HG03460 (cell line): Measurements from ENCODE around the gene C4B.
"Not testable (repeated sequence)": the region's sequence is repeated elsewhere in the genome, so short reads cannot be mapped to it uniquely, and the experiment has no call there.

Experiments
- ATAC-seq: cut with Tn5 transposase; IDR thresholded peaks from one replicate; pipeline ENCODE4 v1.9.1; 2021; ENCODE audit not compliant: unreplicated experiment

Gene C4B

DNA sequence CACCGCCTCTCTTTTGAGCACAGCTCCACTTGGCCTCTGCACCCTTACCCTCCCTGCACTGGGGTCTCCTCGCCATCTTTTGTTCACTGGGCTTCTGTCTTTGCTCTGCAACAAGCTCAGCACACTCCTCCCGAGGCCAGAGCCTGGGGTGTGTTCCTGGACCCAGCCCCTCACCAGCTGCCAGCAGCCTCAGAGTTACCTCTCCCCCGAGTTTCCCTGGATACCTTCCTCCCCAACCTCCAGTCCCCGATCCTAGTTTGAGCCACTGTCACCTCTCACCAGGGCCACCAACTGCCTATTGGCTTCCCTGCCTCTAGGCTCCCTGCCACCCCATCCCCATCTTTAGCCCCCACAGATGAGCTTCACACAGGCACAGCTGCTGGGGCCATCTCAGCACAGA, 36.0 kb downstream of the C4B start:
- ATAC-seq = no peak

DNA sequence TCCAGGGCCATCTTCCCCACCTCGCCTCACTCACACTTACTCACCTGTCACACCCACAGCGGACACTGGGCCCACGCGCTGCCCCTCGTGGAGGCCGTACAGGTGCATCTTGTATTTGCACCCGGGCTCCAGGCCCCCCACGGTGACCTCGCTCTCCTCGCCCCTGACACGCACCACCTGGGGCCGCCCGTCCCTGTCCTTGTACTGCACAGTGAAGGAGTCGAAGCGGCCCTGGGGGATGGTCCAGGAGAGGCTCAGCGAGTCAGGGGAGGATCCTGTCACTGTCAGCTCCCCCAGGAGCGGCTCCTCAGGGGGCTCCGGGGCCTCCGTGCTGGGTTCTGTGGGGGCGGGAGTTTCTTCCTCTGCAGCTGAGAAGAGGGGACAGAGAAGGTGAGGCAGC, 38.0 kb downstream of the C4B start:
- not testable (repeated sequence) for ATAC-seq

DNA sequence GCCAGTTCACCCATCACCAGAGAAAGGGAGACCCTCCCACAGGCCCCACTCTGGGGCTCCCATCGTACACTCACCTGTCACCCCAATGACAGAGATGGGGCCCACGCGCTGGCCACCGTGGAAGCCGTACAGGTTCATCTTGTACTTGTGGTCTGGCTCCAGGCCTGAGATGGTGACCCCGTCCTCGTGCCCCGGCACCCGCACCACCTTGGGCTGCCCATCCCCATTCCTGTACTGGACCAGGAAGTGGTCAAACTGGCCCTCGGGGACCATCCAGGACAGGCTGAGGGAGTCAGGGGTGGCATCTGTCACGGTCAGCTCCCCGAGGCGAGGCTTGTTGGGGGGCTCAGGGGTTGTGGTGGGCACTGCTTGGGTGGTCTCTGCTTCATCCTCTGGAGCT, 38.7 kb downstream of the C4B start:
- ATAC-seq = not testable (repeated sequence)

DNA sequence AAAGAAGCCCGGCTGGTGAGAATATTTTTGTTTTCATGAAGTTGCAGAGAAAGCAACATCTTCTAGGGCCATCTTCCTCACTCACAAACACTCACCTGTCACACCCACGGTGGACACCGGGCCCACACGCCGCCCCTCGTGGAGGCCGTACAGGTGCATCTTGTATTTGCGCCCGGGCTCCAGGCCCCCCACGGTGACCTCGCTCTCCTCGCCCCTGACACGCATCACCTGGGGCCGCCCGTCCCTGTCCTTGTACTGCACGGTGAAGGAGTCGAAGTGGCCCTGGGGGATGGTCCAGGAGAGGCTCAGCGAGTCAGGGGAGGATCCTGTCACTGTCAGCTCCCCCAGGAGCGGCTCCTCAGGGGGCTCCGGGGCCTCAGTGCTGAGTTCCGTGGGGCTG, 41.2 kb downstream of the C4B start:
- not testable (repeated sequence) for ATAC-seq

DNA sequence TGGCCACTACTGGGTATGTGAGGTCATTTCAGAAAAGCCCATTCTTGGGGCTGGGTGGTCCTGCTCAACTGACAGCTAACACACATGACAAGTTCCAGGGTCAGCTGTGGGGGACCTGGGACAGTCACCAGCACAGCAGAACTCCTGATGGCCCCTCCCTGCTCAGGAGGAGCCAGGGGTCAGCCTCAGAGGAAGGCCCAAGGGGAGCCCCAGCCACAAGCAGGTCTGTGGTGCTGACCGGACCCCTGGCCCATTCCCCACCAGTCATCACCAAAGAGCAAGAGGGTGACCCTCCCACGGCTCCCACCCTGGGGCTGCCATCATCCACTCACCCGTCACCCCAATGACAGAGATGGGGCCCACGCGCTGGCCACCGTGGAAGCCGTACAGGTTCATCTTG, 41.7 kb downstream of the C4B start:
- no peak for ATAC-seq

DNA sequence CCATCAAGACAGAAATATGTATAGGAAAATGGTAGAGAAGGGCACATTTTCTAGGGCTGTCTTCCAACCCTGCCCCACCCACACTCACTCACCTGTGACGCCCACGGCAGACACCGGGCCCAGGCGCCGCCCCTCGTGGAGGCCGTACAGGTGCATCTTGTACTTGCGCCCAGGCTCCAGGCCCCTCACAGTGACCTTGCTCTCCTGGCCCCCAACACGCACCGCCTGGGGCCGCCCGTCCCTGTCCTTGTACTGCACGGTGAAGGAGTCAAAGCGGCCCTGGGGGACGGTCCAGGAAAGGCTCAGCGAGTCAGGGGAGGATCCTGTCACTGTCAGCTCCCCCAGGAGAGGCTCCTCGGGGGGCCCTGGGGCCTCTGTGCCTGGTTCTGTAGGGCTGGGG, 43.4 kb downstream of the C4B start:
- ATAC-seq = no peak

DNA sequence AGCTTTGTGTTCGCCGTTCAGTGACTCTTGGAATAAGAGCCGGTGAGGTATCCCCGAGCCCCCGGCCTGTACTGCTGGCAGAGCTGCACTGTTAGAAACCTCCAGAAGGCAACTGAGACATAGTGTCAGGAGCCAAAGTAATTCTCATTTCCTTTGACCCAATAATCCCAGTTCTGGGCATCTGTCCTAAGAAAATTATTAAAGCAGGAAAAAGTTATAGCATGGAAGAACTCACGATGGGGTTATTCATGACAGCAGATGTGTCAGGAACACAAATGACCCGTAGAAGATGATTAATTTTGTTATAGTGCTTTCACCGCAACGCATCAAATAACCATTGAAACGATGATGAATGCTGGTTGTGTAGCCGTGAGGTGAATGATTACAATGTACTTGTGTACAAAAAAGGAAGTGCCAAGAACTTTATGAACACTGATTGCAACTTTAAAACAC, 43.9 kb downstream of the C4B start:
- ATAC-seq = no peak

DNA sequence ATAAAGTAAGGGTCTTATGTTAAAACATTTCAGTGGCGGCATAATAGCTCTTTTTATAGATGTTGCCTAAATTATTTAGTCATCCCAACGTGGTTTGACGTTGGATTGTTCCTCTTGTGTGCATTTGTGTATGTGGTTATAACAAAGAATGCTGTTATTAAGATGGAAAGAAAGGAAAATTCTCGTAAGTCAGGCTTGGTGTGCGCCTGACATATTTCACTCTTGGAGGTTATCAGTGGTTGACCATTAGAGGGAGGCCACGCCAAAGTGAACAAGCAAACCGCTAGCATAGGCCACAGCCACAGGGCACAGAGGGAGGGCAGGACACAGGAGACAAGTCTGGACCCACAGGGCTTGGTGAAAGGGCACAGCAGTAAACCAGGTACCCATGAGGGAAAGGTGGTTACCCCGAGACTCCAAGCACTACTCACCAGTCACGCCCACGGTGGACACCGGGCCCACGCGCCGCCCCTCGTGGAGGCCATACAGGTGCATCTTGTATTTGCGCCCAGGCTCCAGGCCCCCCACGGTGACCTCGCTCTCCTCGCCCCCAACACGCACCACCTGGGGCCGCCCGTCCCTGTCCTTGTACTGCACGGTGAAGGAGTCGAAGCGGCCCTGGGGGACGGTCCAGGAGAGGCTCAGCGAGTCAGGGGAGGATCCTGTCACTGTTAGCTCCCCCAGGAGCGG, 46.5 kb downstream of the C4B start:
- ATAC-seq = no peak

DNA sequence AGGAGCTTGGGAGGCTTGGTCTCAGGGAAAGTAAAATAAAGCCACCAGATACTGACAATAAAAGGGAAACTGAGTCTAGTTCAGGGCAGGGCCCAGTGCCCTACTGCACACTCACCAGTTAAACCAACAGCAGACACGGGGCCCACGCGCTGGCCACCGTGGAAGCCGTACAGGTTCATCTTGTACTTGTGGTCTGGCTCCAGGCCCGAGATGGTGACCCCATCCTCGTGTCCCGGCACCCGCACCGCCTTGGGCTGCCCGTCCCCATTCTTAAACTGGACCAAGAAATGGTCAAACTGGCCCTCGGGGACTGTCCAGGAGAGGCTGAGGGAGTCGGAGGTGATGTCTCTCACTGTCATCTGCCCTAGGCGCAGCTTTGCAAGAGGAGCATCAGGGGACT, 50.1 kb downstream of the C4B start:
- no peak for ATAC-seq

DNA sequence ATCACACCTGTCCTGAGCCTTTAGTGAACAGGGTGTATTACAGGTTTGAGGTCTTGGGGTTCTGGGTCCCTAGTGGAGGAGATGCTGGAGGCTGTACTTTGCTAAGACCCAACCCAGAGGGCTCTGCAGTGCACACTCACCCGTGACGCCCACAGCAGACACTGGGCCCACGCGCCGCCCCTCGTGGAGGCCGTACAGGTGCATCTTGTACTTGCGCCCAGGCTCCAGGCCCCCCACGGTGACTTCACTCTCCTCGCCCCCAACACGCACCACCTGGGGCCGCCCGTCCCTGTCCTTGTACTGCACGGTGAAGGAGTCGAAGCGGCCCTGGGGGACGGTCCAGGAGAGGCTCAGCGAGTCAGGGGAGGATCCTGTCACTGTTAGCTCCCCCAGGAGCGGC, 52.9 kb downstream of the C4B start:
- ATAC-seq = not testable (repeated sequence)

DNA sequence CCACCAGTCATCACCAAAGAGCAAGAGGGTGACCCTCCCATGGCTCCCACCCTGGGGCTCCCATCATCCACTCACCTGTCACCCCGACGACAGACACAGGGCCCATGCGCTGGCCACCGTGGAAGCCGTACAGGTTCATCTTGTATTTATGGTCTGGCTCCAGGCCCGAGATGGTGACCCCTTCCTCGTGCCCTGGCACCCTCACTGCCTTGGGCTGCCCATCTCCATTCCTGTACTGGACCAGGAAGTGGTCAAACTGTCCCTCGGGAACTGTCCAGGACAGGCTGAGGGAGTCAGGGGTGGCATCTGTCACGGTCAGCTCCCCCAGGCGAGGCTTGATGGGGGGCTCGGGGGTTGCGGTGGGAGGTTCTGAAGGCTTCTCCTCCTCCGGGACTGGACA, 53.7 kb downstream of the C4B start:
- ATAC-seq = not testable (repeated sequence)

DNA sequence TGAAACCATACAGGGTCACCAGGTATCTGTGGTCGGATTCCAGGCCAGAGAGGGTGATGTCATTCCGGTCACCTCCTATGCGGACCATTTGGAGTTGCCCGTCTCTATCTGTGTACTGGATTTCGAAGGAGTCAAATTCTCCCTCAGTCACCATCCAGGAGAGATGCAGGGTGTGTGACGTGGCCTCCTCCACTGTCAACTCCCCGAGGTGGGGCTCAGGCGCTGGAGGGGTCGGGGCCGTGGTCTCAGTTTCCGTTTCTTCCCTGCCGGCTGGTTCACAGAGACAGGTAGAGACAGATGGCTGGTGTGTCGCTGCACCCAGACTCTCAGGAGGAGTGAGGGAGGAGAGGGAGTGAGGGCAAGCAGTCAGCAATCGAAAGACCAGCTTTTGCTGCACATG, 54.3 kb downstream of the C4B start:
- ATAC-seq = no peak

DNA sequence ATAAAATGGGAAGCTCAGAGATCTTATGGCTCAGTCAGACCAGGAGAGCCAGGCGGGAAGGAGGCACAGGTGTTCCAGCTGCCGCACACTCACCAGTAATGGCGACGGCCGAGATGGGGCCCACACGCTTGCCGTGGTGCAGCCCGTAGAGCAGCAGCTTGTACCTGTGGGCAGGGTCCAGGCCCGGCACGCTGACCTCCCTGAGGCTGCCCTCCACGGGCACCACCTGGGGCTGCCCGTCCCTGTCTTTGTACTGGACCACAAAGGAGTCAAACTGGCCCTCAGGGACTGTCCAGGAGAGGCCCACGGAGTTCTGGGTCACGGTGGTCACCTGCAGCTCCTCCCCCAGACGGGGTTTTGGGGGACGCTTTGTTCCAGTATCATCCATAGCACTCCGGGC, 54.9 kb downstream of the C4B start:
- ATAC-seq = no peak

DNA sequence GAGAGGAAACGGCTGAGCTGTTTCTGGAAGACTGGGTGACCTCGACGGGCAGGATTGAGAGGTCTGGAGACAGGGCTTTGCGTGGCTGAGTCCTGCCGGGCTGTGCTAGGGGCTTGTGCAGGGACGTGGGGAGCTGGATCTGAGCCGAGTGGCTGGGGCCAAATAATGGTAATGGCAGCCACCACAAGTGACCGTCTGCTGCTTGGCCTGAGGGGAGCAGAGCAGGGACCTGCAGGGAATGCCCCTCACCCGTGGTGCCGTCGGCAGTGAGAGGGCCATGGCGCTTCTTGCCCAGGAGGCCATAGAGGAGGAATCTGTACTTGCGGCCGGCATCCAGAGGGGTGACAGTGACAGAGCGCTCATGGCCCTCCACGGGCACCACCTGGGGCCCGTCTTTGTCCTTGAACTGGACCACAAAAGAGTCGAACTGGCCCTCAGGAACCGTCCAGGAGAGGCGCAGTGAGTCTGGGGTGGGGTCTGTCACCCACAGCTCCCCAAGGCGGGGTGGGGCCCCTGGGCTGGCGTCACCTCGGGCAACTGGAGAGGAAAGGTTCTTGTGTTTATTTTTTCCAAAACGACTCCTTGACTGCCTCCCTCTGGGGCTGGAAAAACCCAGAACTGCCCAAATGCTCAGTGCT, 55.4 kb downstream of the C4B start:
- no peak for ATAC-seq

DNA sequence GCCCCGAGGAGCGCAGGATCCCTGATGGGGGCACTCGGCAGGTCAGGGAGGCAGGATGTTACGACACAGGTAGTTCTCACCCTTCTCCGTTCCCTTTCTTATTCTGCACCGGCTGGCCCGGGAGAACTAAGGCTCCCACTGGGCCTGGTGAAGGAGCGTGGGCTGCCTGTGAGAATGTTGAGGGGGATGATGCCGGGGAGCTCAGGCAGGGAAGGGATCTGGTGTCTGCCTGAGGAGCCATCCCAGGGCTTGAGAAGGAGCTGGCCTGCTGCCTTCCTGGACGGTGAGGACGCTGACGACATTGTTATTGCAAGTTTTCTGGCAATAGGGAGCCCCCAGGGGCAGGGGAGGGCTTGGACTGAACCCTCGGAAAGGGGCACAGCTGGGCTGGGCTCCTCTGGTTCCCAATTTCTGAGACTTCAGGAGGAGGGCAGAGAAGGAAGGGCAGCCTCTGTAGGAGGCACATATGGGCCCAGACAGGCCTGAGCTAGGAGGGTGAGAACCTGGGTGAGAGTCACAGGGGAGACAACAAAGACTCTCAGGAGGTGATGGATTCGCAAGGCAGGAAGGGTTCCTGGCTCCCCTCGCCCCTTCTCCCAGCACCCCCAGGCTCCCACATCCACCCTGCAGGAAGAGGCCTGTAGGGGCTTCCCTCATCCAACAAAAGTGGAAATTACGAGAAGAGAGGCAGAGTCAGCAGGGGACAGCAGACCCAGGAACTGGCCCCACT, 56.4 kb downstream of the C4B start:
- no peak for ATAC-seq

DNA sequence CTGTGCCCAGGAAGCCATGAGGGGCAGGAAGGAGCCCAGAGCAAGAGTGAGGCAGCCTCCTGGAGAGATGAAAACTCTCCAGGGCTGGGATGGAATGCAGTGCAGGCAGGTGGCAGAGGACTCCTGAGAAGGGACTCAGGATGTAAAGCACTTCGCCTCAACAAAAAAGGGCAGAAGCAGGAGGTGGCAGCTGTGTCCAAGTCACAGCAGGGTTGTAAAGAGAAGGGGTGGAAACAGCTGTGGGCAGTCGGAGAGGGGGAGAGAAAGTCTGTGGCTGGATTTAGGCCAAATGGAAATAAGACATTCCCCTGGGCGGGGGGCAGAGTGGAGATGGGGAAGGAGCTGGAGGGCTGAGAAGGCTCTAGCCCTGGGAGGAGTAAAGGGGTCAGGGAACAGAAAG, 58.5 kb downstream of the C4B start:
- no peak for ATAC-seq

DNA sequence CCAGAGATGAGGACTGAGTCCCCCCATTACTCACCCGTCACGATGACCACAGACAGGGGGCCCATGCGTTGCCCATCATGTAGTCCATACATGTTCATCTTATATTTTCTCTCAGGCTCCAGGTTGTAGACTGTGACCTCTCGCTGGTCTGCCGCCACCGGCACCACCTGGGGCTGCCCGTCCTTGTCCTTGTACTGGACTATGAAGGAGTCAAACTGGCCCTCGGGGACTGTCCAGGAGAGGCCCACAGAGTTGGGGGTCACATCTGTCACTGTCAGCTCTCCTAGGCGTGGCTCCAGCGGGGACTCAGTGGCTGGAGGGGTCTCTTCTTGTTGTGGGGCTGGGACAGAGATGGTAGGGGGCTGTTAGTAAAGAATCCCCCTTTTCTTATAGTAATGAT, 59.0 kb downstream of the C4B start:
- ATAC-seq = no peak

DNA sequence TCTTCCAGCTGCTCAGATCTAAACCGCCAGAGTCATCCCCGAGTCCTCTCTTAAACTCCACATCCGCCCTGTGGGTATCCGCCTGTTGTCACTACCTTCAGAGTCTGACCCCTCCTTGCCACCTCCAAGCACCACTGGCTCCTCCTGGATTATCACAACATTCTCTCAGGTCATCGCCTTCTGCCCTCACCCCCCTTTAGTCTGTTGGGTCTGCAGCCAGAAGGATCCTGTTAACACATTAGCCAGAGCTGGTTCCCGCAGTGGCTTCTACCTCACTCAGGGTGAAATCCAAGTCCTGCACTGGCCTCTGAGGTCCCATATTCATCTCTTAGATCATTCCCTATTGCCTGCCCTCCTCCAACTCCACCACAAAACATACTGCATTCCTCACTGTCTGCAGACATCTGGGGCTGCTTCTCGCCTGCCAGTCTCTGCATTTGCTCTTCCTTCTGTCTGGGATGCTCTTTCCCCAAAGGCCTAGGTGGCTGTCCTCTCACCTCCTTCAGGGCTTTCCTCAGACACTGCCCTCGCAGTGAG, 60.5 kb downstream of the C4B start:
- no peak for ATAC-seq

DNA sequence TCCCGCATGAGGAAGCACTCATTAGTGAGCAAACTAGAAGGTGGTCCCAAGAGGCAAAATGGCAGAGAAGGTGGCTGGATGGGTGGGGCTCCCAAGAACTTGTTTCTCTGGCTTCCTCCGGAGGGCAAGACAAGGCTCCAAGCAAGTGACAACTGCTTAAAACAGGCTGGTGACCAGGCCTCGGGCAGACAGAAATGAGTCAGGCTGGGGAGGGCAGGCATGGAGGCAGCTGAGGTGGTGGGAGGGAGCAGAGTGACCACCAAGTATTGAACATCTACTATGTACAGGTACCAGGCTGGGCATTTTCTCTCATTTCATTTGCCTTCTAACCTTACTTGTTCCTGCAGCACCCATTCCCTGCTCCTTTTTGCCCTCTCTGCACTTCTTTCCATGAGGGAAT, 61.2 kb downstream of the C4B start:
- ATAC-seq = no peak

DNA sequence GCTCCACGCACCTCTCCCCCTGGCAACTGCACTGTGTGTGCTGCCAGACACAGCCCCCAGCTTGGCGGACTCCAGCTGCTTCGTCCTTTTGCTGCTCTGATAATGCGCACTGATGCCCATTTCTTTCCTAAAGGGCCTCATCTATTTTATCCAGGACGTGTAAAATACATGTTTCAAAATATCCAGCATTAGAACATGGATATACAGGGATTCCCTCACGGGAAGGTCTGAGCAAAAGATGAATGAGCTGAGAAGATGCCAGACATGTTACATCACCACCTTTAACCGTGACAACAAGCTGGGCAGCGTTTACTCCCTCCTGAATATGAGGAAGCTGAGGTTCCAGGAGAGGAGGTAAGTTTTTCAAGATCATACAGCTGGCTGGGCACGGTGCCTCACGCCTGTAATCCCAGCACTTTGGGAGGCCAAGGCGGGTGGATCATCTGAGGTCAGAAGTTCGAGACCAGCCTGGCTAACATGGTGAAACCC, 61.8 kb downstream of the C4B start:
- no peak for ATAC-seq

DNA sequence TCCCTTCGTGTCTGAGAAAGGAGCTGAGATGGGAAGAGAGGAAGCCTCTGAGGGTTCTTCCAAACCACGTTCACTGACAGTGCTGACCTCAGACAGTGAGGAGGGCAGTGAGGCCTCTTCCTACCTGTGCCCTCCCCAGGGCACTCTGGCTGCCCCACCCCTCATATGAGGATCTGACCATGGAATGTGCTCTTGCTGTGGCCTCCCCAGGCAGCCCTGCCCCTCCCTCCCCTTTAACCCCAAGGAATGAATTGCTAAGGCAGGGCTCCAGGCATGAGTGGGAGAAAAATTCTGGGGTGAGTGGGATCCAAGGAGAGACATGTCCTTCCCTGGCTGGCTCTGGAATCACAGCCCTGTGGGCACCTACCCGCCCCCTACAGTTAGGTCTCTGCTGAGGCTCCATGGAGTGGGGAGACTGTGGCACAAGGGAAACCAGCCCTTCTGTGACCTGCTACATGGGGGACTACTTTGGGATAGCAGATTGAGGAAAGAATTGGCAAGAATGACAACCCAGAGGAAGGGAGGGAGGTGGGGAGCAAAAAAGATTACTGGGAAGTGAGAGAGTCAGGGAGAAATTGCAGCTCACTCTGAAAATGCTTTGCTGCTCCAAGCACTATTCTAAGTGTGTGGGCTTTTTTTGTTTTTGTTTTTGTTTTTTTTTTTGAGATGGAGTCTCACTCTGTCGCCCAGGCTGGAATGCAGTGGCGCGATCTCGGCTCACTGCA, 65.1 kb downstream of the C4B start:
- no peak for ATAC-seq
